ENCODE results near the gene DOK3.

Gene DOK3

DNA sequence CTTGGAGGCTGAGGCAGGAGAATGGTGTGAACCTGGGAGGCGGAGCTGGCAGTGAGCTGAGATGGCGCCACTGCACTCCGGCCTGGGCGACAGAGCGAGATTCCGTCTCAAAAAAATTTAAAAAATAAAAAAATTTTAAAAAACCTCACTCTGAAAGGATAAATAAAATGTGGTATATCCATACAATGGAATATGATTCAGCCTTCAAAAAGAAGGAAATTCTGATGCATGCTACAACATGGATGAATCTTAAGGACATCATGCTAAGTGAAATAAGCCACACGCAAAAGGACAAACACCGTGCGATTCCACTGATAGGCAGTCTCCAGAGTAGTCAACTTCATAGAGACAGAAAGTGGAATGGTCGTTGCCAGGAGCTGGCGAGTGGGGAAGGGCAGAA, 44.6 kb downstream of the DOK3 start:
- no peak for DNase-seq

DNA sequence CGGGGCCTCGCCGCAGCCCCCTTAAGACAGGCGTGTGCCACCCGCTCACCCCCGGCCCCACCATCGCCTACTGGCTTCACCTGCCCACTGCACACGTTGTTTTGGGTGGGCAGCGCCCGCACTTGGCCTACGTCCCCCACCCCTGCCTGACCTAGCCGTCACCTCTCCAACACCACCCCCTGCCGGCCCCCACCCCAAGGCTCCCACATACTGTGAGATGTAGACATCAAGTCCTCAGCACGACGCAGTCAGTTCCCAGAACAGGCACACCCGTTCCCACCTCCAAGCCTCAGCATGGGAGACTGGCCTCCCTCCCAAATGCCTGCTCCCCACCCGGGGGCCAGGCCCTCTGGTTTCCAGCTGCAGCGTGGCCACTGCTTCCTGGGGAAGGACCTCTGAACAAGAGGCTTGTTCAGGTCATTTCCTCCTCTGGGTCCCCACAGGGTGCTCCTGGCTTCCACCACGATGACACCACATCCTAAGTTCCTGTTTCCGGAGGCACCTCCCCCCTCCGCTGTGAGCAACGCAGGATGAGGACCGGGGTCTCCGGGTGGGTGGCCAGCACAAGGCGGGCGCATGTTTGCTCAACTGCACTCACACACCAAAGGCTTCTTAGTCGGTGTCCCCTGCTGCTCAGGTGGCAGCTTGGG, 47.5 kb downstream of the DOK3 start:
- no peak for DNase-seq

DNA sequence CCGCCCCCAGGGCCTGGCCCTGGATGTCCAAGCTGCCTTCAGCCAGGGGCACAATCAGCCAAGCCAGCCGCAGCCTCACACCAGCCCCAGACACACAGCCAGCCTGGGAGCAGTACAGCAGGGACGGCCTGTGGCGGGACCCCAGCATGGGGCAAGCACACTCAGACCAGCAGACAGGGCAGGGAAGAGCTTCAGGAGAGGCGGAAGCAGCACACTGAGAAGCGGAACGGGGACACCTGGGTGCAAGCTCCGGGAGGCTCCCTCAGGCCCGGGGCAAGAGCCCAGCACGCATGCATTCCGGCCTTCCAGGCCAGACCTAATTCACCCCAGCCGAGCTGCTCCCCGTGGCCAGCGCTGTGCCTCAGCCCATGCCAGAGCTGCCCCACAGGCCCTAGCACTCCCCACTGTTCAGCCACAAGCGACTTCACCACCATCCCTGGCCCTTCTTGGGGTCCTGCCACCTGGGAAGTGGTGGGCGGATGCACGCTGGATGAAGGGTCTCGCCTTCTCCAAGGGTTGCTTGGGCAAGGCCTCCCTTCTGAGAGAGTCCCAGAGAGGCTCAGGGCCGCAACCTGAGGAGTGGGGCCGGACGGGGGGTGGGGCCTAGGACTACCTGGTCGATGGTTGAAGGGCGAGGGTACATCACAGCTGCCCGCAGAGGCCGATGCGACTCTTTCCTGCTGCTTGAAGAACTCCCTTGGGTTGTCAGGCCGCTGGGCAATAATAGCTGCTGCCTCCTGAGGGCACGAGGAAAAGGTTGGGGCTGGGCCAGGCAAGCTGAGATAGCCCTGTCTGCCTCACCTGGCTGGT, 49.6 kb downstream of the DOK3 start:
- no peak for DNase-seq

DNA sequence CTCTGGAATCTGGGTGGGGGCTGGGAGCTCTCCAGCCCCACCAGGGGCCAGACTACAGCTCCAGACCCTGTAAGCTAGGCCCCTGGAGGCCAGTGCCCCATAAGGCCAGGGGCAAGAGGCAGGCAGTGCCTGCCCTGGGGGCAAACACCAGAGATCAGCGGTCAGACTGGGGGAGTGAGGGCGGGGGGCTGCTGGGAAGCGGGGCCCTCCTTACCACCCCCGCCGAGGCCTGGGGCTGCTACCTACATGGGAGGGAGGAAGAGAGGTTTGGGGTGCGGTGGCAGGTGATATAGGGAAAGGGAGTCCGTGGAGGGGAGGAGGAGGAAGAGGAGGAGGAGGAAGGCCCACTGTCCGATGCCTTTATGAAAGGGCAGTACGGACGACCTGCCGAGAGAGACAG, 50.3 kb downstream of the DOK3 start:
- DNase-seq, result no peak

DNA sequence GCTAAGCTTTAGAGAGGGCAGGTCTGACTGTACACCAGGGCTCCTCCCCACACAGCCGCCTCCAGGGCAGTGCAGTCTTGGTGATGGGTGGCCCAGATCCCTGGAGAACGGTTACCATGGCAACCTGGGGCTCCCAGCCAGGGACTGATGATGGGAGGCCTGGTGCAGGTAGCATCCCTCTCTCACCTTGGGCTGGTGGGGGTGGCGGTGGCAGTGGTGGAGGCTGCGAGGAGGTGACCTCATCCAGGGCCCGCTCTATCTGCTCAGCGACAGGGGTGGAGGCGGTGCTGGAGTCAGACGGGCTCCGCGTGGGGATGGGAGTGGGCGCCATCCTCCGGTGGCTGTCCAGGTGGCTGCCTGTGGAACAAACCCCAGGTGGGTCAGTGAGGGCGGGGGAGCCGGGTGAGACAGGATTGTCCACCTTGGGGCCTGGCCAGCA, 50.7 kb downstream of the DOK3 start:
- DNase-seq, result no peak

DNA sequence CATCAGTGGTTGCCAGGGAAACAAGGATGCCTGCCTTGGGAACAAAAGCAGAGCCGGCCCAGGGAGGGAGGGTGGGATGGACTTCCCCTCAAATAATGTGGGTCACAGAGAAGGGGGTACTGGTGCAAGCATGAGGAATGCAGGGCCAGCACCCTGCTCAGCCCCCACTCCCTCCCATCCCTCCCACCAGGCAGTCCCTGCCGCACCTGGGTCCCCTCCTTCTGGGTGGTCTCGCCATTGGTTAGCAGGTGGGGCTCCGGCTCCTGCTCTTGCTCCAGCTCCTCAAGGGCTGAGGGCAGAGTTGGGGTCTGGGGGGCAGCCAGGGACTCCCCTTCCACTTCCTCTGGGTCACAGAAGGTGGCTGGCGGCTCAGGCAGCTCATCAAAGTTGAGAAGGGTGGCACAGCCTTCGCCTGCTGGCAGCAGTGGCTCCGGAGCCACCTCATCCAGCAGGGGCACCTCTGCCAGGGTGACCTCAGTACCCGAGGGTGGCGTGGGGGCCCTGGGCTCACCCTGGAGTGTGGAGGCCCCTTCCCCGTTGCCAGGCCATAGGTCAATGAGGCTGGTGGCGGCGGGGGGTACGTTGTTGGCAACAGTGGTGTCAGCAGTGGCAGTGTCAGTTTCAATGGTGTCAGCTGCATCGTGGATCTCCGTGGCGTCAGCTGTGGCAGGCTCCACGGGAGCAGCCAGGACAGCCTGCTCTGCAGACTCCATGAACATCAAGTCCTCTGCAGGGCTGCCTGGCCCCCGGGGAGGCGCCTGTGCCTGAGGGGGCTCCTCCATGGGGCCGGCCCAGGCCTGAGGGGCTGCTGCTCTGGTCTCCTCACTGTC, 51.6 kb downstream of the DOK3 start:
- no peak for DNase-seq

DNA sequence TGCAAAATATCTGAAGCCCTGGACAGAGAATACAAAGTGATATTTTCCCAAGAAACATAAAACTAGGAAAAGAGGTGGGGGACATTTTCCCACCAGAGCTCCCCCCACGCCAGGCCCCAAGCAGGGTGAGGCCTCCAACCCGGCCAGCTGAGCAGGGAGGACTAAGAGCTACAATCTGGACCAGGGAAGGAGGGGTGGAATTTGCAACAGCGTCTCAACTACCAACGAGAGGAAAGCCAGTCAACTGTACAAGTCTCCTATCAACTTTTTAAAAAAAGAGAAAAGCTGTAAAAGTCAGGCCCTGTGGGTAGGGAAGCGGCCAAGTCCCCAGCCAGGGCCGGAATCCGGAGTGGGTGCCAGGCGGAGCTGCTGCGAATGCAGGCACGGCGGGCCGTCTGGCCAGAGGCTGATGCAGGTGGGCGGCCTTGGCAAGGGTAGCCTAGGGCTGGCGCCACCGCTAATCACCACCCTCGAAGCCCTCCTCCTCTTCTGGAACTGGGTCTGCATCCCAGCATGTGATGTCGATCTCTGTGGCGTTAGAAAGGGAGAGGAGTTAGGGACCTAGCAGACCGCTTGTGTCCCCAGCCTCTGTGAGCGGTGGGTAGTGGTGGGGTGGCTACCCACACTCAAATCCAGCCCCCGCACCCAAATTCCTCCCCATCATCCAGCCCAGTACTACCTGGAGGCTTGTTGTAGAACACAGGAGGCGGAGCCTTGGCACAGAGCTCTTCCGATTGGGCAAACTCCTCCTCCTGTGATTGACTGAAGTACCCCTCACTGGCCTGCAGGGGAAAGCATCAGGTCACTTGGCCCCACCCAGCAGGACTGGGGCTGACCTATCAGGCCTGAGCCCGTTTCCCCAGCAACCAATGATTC, 52.4 kb downstream of the DOK3 start:
- DNase-seq, result peak; percentile 80

DNA sequence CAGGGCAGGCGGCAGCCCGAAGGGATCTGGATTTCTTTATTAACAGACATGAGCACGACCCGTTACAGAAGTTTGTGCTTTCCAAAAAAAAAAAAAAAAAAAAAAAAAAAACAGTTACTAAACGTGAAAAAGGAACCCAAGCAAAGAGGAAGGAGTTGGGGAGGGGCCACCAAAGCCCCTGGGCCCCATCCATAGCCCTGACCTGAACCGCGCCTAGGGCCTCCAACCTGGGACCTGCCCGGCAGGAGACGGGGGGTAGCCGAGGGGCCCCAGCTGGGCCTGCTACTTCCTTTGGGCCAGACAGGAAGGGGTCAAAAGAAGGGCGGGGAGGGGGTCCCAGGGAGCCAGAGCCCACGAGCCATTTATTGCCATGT, 53.0 kb downstream of the DOK3 start:
- no peak for DNase-seq

DNA sequence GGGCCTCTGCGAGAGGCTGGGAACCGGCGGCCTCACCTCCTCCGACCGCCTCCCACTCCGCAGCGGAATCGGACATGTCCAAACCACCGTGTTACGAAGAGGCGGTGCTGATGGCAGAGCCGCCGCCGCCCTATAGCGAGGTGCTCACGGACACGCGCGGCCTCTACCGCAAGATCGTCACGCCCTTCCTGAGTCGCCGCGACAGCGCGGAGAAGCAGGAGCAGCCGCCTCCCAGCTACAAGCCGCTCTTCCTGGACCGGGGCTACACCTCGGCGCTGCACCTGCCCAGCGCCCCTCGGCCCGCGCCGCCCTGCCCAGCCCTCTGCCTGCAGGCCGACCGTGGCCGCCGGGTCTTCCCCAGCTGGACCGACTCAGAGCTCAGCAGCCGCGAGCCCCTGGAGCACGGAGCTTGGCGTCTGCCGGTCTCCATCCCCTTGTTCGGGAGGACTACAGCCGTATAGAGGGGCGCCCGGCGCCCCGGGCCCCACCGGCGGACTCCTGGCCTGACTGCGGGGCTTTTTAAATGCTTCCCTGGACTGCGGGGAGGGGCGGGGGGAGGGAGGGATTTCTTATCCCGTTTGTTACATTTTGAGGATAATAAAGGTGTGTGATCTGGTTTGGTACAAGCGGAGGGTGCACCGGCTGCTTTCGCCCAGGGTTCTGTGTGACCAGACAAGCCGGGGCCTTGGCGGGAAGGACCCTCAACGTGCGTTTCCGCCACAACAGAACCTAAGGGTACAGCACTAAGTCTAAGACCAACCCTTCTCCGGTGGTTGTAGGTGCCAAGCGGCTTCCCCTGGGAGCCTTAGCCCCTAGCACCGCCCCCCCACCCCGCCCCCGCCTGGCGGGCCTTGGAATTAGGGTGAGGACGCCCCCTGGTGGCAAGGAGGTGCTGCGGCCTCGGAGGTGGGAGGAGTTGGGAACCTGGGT, 53.7 kb downstream of the DOK3 start:
- peak; percentile 98 for DNase-seq

DNA sequence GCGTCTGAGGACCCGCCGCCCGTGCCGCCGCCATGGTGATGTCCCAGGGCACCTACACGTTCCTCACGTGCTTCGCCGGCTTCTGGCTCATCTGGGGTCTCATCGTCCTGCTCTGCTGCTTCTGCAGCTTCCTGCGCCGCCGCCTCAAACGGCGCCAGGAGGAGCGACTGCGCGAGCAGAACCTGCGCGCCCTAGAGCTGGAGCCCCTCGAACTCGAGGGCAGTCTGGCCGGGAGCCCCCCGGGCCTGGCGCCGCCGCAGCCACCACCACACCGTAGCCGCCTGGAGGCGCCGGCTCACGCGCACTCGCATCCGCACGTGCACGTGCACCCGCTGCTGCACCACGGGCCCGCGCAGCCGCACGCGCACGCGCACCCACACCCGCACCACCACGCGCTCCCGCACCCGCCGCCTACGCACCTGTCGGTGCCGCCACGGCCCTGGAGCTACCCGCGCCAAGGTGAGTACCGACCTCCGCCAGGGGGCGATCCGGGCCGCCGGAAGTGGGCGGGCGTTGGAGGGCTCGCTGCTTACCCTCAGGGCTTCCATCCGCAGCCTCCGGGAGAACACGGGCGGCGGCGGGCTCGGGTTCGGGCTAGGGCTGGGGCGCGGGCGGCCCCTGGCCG, 54.5 kb downstream of the DOK3 start:
- DNase-seq, result peak; percentile 98

DNA sequence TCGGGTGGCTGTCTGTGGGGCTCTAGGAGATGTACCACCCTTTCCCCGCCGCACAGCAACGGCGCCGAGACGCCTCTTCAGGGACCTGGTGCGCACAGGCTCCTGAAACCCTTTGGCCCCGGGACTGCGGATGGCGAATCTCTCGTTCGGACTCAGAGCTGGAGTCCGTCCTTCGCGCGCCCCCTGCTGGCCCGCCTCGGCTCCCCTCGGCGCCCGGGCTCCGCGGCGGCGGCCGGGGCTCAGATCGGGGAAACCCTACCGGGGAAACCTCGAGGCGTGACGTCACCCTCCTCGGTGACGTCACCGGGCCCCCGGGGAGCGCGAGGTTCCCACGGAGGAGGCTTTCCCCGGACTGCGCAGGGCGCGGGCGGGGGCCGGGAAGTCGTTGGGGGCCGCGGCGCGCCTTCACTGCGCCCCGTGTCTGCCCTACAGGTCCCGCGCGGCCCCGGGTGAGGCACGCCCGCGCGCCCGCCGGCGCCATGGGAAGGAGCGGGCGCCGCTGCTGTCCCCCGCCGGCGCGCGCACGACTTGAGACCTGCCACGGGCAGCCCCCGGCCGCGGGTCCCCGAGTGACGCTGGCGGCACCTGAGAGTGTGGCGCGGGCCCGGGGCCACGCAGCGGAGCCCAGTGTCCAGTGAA, 55.1 kb downstream of the DOK3 start:
- peak; percentile 99 for DNase-seq

DNA sequence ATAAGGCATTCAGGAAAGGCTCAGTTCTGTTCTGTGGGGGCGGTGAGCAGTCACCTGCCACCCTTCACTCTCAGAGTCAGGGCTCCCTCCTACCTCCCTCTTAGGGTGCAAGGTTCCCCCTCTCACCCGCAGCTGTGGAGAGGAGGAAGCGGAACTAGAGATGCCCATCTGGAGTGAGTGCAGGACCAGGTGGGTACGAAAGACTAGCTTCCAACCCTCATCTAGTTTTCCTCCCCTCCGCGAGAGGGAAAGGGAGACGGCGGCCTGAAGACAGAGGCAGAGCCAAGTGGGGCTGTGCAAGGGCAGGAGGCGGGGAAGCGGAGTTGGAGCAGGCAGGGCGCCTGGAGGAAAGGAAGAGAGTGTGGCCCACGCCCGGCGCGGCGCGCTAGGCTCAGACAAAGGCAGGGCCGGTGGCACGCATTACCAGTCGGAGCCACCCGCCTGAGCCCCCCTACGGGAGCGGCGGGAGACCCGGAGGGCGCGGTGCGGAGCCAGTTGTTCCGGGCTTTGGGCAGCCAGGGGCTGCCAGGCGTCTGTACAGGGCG, 55.7 kb downstream of the DOK3 start:
- no peak for DNase-seq

DNA sequence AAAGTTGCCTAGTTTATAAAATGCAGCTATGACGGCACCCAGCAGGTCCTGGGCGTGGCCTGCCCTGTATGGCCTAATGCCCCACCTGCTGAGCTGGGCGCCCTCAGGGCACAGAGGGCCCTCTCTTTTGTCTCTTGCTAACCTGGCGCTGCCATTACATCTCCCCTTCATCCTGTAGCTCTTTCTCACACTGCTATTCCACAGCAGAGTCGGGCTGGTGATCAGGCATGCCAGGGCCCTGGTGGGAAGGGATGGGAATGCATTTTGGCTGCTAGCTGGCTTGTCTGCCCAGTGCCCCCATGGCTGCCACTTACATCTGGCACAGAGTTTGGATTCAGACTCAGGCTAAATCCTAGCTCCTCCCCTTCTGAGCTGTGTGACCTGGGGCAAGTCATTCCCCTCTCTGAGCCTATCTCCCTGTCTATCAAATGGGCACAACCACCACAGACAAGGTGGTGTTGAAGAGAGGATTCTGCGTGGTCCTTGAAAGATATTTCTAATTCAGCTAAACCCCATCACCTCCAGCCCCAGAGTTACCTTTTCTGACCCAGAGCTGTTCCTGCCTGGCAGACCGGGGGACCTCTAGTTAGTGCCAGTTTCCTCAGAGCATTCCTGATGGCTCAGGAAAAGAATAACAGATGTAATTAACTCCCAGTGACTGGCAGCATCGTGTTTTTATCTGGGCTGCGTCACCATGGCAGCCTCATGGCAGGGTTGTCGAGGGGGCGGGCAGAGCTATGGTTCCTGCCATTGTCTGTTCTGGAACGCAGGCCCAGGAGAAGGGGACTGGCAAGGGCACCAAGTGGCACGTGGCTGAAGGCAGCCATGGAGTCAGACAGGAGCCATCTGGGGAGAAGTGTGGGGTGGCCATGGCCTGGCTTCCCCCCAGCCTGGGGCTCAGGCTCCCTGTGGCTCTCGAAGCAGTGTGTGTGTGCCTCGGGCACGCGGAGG, 56.7 kb downstream of the DOK3 start:
- no peak for DNase-seq

All from activated effector memory CD4-positive, alpha-beta T cell treated with anti-CD3 and anti-CD28 coated beads, Interleukin-2, amount 50 U/mL, for 16 hours (primary cell).